NCI-H2107 treated with DMSO at 0.1 percent for 48 hours (cell line): Measurements from ENCODE around the gene MRPL34.
A peak's percentile ranks its signal among the peaks of the same experiment; 100 is the strongest.

Source experiments
- DNase-seq: peaks from one replicate; lab custom pipeline; 2025; ENCODE audit not compliant: unreplicated experiment; lab: John Stamatoyannopoulos, UW

The MRPL34 gene

GRCh38 chr19:17327654-17328516, 22.2 kb downstream of the MRPL34 start:
- no peak for DNase-seq

- no peak for DNase-seq
Measured at GRCh38 chr19:17328517-17329365, 23.1 kb downstream of the MRPL34 start.

GRCh38 chr19:17329366-17330261, 23.9 kb downstream of the MRPL34 start:
- DNase-seq: no peak

DNA sequence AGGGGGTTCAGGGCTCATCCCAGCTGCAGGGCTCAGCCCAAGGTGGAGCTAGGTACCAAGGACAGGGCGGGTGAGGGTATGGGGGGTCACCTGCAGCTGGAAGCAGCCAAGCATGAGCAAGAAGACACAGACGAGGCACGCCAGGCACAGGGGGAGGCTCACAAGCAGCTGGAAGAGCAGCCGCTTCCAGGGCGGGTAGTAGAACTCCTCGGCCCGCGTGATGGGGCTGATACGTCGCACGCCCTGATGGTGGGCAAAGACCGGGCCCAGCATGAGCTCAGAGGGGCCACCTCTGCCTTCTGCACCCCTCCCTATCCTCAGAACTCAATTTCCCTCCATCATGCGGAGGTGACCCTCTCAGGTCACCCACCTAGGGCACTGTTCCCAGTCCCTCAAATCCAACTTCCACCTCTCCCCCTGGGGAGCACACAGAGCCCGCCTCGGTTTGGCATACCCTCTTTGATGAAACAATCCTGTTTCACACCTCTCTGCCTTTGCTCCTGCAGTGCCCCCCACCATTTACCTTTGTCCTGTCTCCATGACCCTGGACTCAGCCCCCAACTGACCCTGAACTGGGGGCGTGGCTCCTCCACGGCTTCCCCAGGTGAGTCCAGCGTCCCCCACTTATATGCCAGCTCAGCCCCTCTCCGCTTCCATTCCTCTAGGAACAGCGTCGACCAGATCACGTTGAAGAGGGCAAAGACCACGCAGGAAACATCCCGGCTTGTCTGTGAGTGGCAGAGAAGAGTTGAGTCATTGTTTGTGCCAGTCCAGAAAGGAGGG, 24.8 kb downstream of the MRPL34 start:
- no peak for DNase-seq

DNA sequence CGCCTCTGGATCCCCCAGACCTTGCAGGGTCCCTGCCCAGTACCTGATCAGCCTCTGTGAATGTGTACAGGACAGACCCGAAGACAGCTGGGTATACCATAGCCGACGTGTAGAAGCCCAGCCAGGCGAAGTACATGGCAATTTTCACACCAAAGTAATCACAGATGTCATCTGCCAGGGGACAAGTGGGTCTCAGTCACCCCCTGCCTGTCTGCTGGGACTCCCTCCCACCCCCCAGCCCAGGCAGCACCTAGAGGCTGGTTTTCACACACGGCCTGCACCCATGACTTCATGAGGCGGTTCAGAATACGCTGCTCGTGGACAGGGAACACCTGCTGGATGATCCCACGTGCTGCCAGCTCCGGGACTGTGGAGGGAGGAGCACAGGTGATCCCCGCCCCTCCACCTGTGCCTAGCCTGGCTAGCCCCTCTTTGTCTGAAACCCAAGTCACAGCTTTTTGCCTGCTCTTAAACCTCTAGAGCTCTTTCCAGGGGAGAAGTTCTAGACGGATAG, 25.4 kb downstream of the MRPL34 start:
- peak; percentile 20 for DNase-seq

DNA sequence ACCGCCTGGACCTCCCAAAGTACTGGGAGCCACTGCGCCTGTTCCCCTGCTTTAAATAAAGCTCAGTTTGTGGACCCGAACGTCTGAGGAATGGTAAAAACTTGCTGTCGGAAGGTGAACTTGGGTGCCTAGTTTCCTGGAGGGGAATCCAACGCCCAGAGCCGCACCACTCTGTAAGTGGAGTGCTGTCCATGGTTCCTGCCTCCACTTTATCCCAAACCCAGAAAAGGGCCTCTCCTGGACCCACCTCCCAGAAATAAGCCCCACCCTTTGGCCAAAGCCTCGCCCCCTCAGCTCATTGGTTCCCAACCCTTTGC, 26.6 kb downstream of the MRPL34 start:
- no peak for DNase-seq

DNA sequence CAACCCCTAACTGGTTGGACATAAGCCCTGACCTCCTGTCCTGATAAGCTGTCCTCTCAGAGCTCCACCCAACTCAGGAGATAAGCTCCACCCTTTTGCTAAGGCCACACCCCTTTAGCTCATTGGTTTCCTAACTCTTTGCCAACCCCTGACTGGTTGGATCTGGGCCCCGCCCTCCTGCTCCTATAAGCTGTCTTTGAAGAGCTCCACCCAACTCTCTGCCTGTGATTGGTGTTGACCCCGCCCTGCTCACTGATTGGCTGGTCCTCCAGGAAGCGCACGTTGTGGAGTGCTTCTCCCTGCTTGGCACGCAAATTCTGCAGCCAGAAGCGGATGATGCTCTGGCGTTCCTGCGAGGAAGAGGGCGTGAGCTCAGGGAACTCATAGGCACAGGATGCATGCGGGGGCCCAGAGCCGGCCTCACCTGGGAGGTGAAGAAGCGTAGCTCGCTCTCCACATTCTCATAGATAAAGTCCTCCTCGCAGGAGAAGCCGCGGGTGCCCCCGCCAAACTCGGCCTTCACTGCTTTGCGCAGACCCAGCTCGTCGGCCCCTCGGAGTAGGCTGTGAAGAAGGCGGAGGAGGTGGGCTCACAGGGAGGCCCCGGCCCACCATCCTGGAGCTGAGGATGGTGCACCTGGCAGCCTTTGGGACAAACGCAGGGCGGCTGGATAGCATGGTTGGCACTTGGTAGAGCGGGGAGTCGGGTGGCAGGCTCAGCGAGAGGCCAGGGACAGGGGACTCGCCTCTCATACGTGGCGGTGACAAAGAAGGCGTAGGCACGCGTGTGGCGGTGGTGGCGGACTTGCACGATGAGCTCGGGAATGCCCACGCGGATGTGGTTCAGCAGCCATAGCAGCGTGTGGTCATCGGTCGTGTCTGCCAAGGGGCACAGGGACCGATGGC, 27.3 kb downstream of the MRPL34 start:
- DNase-seq: peak; percentile 0

DNA sequence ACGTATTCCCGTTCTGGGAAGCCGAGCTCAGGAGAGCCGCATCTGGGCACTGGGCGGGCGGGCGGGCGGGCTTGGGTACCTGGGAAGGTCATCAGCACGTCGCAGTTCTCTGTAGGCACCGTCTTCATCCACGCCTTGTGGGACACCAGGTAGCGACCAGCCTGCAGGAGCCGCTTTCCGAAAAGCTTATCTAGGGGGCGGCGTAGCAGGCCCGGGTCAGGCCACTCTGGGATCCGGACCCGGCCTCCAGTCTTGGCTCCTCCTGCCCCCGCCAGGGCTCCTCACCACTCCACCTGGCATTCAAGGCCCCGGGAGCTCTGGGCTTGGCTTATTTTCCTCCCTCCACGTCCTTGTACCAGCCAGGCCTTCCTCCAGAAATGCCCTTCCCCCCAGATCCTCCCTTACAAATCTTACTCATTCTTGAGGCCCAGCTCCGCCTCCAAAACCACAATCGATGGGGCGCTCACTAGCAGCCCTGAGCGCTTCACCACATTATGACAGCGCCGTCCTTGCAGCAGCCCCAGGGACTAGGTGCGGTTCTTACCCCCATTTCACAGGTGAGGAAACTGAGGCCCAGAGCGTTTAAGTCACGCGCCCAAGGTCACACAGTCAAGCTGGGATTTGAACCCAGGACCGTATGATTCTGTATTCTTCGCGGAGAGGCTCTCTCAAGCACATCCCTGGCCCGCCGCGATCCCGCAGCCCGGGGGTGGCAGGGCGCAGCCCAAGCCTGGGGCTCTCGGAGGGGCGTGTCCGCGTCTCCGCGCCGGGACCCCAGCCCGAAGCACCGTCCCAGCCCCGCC, 28.1 kb downstream of the MRPL34 start:
- peak; percentile 78 for DNase-seq

DNA sequence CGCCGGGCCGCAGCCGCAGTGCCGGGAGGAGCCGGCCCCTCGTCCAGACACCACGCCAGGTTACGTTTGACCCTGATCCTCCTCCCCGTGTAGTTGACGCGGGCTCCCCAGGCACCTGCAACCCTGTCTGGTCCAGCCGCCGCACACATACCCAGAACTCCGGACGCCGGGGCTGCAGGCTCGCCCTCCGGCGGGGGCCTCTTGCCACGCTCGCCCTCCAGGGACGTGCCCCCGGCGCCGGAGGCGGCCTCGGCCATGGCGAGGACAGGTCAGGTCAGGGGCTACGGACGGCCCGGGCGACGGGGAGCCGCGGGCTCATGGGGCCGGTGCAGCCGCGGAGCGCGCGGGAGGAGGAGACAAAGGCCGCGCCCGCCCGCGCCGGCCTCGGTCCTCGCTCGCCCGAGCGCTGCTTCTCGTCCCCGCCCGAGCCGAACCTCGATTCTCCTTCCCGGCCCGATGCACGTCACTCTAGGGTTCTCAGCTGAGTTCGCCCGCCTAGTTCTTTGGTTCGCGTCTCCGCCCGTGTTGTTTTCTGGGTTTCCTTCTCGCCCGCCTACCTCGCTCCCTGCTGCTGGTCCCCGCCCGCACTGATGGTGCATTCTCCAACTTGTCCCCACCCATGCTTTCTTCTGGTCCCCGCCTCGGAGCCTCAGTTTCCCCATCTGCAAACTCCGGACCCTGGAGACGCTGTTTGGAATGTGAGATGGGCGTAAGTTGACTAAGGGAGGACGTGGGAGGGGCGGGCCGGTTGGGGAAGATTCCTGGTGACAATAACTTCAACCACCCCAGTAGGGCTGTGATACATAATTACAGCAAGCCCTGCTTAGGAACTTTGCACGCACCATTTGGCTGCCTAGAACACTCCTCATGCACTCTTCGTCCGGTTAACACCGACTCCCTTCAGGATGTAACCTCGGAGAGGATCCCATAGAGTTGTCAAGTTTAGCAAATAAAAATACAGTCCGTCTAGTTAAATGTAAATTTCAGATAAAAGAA, 29.0 kb downstream of the MRPL34 start, which contains the start of gene ANO8:
Gene ANO8, minus strand, starts transcription at position 442 of the 996 bp plus-strand sequence. Its CDS starts 185 bp downstream, at position 257.
- DNase-seq: peak; percentile 93

GRCh38 chr19:17335575-17335974, 29.9 kb downstream of the MRPL34 start:
- DNase-seq: no peak

DNA sequence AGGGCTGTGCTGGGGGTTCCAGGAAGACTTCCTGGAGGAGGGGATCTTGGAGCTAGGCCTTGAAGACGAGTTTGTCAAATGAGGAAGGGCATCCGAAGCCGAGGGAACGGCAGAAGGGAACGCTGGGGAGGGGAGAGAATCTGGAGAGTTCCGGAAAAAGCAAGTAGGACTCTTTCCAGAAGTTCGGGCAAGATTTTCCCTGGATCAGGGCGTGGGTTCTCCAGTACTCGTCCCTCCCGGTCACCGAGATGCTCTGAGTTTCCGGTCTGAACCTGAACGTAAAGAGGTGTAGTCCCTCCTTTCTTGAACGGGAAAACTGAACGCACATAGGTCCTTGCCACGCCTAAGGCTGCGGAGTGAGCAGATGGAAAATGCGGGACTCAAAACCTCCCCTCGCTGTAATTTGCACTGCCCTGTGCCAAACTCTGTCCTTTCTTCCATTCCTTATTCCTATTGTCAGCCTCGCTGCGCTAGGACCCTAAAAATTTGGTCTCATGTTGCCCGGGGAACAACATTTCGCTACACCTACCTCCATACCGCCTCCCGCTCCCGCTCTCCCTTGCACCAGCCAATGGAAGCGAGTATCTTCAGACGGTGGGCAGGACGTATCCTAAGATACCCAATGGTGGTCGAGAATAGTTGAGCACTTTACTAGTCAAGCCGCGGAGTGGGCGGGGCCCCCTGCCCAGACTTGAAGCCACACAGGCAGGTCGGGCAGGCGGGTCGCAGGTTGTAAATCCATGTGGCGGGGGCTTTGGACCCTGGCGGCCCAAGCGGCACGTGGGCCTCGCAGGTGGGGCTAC, 31.4 kb downstream of the MRPL34 start, which contains the start of gene GTPBP3:
Gene GTPBP3, plus strand, starts transcription at position 682 of the 803 bp plus-strand sequence. Its CDS starts 59 bp downstream, at position 741.
- peak; percentile 97 for DNase-seq

DNA sequence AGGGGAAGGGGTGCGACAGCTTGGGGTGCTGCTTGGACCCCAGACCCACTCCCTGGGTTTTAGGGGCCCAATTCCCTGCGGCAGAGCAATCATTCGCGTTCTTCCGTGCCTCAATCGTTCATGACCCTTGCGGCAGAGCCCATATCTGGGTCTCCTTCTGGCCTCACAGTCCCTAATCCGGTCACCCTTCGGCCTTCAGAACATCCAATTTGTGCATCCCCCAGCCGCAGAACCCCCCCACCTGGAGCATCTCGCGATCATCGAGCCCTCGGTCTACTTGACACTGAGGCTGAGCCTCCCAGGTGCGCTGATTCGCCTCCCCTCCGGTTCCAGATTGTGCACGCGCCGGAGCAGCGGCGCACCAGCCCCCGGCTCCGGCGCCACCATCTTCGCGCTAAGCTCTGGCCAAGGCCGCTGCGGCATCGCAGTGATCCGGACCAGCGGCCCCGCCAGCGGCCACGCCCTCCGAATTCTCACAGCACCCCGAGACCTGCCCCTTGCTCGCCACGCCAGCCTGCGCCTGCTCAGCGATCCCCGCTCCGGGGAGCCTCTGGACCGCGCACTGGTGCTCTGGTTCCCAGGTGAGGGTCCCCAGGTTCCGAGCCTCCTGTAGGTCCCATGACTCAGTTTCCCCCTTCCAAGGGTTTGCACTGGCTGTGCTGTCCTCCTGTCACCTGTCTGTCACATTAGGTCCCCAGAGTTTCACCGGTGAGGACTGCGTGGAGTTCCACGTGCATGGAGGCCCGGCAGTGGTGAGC, 32.2 kb downstream of the MRPL34 start:
- no peak for DNase-seq

DNA sequence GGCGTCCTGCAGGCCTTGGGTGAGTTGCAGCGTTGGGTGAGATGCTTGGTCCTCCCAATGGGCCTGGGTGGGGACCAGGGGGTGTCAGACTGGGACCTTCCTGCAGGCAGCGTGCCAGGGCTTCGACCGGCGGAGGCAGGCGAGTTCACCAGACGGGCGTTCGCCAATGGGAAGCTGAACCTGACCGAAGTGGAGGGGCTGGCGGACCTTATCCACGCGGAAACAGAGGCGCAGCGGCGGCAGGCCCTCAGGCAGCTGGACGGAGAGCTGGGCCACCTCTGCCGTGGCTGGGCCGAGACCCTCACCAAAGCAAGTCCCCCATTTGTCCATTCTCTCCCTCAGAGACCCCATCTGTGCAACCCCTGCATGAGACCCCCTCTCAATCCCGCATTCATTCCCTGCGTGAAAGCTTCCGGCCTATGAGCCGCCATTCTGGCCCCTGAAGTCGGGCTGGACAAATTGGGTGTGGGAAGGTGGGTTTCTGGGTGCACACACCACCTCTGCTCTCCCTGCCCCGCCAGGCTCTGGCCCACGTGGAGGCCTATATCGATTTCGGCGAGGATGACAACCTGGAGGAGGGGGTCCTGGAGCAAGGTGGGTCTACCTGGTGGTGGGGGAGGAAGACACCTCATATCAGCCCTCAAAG, 32.9 kb downstream of the MRPL34 start:
- no peak for DNase-seq

DNA sequence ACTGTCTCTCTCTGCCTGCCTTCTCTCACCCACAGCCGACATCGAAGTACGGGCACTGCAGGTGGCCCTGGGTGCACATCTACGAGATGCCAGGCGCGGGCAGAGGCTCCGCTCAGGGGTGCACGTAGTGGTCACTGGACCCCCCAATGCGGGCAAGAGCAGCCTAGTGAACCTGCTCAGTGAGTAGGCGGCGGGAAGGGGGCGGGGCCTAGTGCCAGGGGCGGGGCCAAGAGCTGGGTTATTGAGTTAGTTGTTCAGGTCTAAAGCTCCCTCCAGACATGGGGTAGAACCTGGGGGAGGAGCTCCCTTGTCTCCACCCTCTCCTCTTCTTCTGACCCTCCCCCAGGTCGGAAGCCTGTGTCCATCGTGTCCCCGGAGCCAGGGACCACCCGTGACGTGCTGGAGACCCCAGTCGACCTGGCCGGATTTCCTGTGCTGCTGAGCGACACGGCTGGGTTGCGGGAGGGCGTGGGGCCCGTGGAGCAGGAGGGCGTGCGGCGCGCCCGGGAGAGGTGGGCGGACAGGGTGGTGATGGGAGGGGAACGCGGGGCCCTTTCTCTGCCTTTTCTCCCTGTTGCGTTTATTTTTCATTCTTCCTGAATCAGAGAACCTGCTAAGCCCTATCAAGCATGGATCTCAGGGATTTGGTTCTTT, 33.5 kb downstream of the MRPL34 start:
- no peak for DNase-seq
